AG04449 (cell line): Measurements from ENCODE around the gene PRKCH.

Experiments used
- CTCF ChIA-PET: fragments of 350-600 bp; formaldehyde crosslinking; extraction: SDS; loops from one replicate; lab custom pipeline; 2021; ENCODE audit warnings: antibody characterized with exemption; lab: Yijun Ruan, JAX
- POLR2A ChIA-PET: fragments of 400-600, 350-600 bp; formaldehyde crosslinking; extraction: SDS; loops from one replicate; lab custom pipeline; 2020; ENCODE audit warnings: antibody characterized with exemption, inconsistent platforms; lab: Yijun Ruan, JAX
- DNase-seq: peaks from one replicate; pipeline ENCODE4 v3.0.0-alpha.2; 2010; ENCODE audit warnings: low read depth, low spot score
- H3K4me3 ChIP-seq: 2 replicates; pipeline ENCODE4 v1.5.1; 2011; ENCODE audit warnings: low read depth, mild to moderate bottlenecking, control low read depth, low read length
- CTCF ChIP-seq: IDR thresholded peaks from one replicate; pipeline ENCODE4 v1.5.1; 2011; ENCODE audit warnings: mild to moderate bottlenecking, moderate library complexity, low read length, control low read depth, inconsistent platforms; ENCODE audit not compliant: insufficient read depth; ENCODE audit errors: missing control alignments

PRKCH gene

GRCh38 chr14:61531465-61532122 is 210.2 kb downstream of the PRKCH start:
- no peak for DNase-seq
- ChIA-PET POLR2A (no interaction called here), CTCF (no interaction called here)

GRCh38 chr14:61532123-61532505 is 210.7 kb downstream of the PRKCH start:
- no peak overlapping the region for H3K4me3 ChIP-seq
- no peak for TF ChIP-seq CTCF
- POLR2A ChIA-PET = no interaction called here
- no peak for DNase-seq
- CTCF ChIA-PET = no interaction called here

More at GRCh38 chr14:61531465-61532122, 210.2 kb downstream of the PRKCH start:
- no peak for TF ChIP-seq CTCF
- no peak overlapping the region for H3K4me3 ChIP-seq

- ChIA-PET CTCF (interaction anchor here (0.9 kb wide), 1 partner anchor 58 kb away, joined by 3 read pairs; no protein-coding TSS in a partner anchor), POLR2A (no interaction called here)
- TF ChIP-seq CTCF = no peak
- no peak for DNase-seq
- no peak overlapping the region for H3K4me3 ChIP-seq
These were observed 211.4 kb downstream of the PRKCH start for GRCh38 chr14:61532763-61533162.

GRCh38 chr14:61533513-61534255 is 212.3 kb downstream of the PRKCH start:
- POLR2A ChIA-PET = no interaction called here
- DNase-seq = no peak
- no peak overlapping the region for H3K4me3 ChIP-seq
- no peak for TF ChIP-seq CTCF
- CTCF ChIA-PET = interaction anchor here (1.3 kb wide), 1 partner anchor 12 kb away, joined by 9 read pairs; no protein-coding TSS in a partner anchor

GRCh38 chr14:61535032-61535431 is 213.7 kb downstream of the PRKCH start:
- ChIA-PET CTCF (interaction anchor here (0.7 to 1.6 kb wide), 4 partner anchors 8 to 60 kb away, joined by 3 to 9 read pairs (median 4); no protein-coding TSS in a partner anchor), POLR2A (no interaction called here)
- DNase-seq = no peak
- TF ChIP-seq CTCF = no peak
- no peak overlapping the region for H3K4me3 ChIP-seq

- TF ChIP-seq CTCF = no peak
- H3K4me3 ChIP-seq = no peak overlapping the region
- ChIA-PET CTCF (interaction anchor here (0.6 to 3.5 kb wide), 5 partner anchors 9 to 60 kb away, joined by 3 to 27 read pairs (median 5); no protein-coding TSS in a partner anchor), POLR2A (no interaction called here)
- no peak for DNase-seq
These were observed 214.1 kb downstream of the PRKCH start for GRCh38 chr14:61535458-61535857.
